HG03066 (cell line): ENCODE measurements around the gene ITPKB.

Experiments used
- ATAC-seq: cut with Tn5 transposase; IDR thresholded peaks from one replicate; pipeline ENCODE4 v1.9.1; 2021; ENCODE audit warnings: low read depth; ENCODE audit not compliant: unreplicated experiment

The ITPKB gene

DNA sequence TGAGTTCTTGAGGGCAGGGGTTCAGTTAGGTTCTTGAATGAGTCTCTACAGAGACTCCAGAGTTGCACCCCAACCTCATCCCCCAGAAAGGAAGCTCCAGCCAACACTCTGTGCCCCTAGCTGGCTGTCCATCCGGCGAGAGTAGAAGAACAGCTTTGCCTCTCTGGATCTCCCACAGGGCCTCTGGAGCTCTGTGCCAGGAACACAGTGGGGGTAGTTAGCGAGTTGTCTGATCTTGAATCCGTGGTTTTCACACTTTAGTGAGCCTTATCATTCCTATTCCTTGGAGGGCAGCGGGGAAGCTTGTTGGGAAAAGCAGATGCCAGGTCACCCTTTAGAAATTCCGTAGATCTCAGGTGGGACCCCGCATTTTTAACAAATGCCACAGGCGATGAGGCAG, 145.5 kb downstream of the ITPKB start:
- ATAC-seq = no peak

DNA sequence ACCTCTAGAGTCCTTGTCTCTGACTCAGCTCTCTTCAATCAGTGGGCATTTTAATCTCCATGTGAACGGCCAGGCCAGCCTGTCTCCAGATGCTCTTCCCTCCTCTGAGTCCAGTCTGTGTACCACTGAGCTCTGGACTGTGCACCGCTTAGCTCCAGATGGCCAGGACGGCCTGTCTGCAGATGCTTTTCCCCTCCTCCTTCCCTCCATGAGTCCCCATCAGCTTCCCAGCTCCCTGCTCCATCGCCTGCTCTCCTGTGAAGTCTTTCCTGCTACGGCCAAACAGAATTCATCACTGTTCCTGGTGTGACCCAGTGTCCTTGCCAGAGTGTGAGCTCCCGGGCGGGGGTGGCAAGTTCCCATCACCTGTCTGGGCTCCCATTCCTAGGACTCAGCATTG, 148.5 kb downstream of the ITPKB start:
- ATAC-seq = no peak

DNA sequence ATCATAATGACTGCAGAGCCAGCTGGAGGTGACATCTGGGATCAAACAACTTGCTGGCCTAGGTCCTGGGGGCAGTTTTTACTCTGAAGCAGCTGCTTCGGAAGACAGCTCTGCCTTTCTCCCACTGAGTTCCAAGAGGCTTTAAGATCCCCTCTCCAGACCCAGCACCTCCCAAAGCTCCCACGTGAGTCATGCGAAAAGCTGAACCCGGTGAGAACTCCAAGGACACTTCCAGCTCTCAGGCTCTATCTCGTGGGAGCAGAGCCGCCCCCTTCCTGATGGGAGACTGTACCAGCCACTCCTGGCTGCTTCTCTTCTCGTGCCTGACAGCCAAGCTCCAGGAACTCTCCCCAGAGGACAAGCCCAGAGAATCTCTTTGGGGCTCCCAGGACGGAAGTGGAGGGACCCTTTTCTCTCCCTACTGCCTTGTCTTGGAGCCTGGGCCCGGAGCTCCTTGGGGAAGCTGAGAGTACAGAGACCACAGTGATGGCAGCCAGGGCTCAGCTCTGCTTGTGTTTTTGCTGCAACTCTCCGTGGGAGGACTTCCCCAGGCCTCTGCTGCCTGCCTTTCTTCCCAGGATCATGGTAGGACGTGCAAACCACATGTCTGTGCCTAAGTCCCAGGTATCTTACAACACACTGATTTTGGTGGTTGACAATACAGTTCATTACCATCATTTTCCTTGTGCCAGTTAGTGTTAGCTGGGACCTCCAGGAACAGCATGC, 149.9 kb downstream of the ITPKB start:
- ATAC-seq = no peak

DNA sequence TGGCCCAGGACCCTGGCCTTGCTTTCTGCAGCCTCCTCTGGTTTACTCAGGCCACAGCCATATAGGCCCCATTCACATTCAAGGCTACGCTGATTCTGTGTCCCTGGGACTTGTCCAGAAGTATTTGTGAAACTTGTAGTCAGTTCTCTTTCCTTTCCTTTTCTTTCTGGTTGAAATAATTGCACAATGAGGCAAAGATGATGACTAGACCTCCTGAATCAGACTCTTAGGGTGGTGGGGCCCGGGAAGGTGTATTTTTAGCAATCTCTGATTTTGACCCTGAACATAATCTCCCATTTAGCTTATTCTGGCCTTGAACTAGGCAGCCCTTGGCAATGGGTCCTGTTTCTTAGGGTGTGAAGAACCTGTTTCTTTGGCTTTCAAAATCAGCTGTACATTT, 150.6 kb downstream of the ITPKB start:
- ATAC-seq = no peak

DNA sequence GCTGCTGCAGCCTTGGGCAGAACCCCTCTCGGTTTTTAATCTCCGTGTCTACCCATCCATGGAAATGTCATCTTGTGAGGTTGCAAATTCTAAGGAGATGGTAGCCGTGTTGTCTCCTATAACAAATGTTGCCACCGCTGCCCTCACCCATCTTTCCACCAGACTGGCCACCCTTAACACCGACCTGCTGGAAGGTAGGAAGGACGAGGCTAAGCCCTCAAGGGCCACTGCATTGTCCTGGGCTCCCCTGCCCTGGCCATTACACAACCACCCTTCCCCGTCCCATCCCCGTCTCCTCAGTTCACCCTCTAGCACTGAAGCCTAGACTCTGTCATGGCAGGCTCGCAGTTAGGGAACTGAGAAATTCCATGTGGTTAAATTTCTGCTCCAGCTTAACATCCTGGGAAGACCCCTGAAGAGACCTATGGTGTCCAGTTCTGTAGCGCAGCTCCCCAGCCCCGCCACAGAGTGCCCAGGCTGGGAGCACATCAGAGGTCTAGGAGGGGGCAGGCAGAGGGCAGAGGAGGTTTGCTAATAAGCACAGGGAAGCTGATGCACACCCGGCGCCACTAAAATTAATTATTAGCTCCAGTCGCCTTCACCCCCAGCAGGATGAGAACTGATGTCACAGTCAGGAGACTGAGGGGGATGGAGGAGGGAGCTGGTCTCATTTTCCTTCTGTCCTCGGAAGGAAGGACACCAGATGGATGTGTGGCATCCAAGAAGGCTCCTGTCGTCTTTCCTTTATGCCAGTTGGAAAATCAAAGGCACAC, 152.2 kb downstream of the ITPKB start:
- no peak for ATAC-seq

DNA sequence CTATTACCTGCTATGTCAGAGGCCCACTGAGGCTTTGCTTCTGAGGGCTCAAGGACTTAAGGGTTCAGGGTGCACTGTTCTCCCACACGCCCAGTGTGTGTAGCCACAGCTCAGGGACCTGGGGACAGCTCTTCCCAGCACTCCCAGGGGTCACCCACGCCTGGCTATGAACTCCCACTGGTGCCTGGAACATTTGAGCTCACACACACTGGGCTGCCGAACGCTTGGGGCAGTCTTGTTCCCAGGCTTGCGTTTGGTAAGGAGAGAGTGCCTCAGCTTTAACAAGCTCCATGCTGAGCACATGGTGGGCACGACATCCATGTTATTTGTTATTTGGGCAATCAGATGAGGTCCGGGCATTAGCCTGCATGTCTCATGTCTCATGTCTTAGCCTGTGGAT, 153.0 kb downstream of the ITPKB start:
- ATAC-seq = no peak

DNA sequence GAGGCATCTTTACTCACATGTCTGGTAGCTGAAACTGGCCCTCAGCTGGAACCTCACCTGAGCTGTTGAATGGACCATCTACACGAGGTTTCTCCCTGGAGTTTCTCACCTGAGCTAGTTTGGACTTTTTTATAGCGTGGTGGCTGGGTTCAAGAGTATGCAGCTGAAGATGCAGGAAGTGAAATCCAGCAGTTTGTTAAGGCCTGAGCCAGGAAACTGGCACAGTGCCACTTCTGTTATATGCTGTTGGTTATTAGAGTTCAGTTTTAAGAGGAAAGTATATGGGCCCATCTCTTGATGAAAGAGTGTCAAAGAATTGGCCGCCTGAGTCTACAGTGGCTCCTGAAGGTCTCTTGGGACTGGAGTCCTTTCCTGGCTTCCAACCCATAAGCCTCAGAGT, 154.9 kb downstream of the ITPKB start:
- ATAC-seq = no peak

DNA sequence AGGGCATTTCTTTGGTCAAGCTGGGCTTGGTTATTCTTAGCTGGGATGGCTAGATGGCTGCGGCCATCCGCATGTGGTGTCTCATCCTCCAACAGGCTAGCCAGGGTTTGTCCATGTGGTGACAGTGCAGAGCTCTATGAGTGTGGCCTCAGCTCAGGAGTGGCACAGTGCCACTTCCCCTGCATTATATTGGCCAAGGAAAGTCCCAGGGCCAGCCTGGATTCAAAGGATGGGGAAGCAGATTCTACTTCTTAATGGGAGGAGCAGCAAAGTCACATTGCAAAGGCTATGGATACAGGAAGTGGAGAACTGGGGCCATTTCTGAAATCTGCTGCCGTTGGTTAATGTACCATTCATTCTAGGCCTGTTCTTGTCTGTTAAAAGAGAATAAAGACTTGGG, 156.1 kb downstream of the ITPKB start:
- no peak for ATAC-seq
